HCT116 (cell line): Measurements from ENCODE around the gene C9orf72. TPM values are rescaled to one million over a fixed set of nuclear protein-coding genes. Genes with fewer than 3 reads are reported as not detected.

Experiments
- ATAC-seq: fragments of 200-7000 bp; cut with Tn5 transposase; 2 replicates; pipeline ENCODE4 v1.9.1; 2020; ENCODE audit warnings: mild to moderate bottlenecking, moderate library complexity
- BruUV-seq: library from RNA; stranded (reverse); fragments of 400-500 nt; replicated peaks from 2 replicates; lab custom pipeline; 2021; lab: Mats Ljungman, UMichigan
- CTCF ChIA-PET: fragments of 300-600 bp; sonication (Branson Sonifier 250); formaldehyde crosslinking; loops from one replicate; lab custom pipeline; 2021; ENCODE audit warnings: antibody characterized with exemption; lab: Charles Lee
- POLR2A ChIA-PET: fragments of 300-600, 350-600 bp; sonication (Branson Sonifier 250); formaldehyde crosslinking; loops from one replicate; lab custom pipeline; 2021; ENCODE audit warnings: antibody characterized with exemption; lab: Charles Lee
- RAD21 ChIA-PET, 2 experiments: fragments of 300-600 bp; sonication (Branson Sonifier 250); formaldehyde crosslinking; loops; one replicate each; lab custom pipeline; 2023; ENCODE audit warnings: low total read pairs in 2 of 2; ENCODE audit not compliant: uncharacterized antibody in 2 of 2, unreplicated experiment in 2 of 2, low non-redundant PET in 1 of 2; lab: Charles Lee
- DNase-seq: peaks from one replicate; pipeline ENCODE4 v3.0.0-alpha.2; 2010; ENCODE audit warnings: low read depth, low spot score
- H2AFZ ChIP-seq: fragments of 200-600 bp; shearing (Covaris generic), sonication (generic); 2 replicates; pipeline ENCODE4 v1.6.1; 2017; ENCODE audit warnings: low read depth, mixed run types, mixed read lengths, antibody characterized with exemption, low read length; ENCODE audit not compliant: poor library complexity, severe bottlenecking
- H3K27ac ChIP-seq: 2 replicates; pipeline ENCODE4 v1.5.1; 2012; ENCODE audit warnings: low read depth, low read length
- H3K27me3 ChIP-seq: fragments of 200-600 bp; sonication (generic); 2 replicates; pipeline ENCODE4 v1.6.1; 2016; ENCODE audit warnings: mixed run types, low read length, mixed read lengths; ENCODE audit not compliant: insufficient read depth
- H3K36me3 ChIP-seq, 2 experiments: fragments of 200-500 bp in 1 of 2; fragments of 200-600 bp in 1 of 2; sonication (Bioruptor generic) in 1 of 2; sonication (generic) in 1 of 2; 2 replicates each; pipeline versions ENCODE4 v1.5.1 to v1.6.1; 2014 to 2016; ENCODE audit warnings: low read length in 2 of 2, inconsistent platforms in 1 of 2, mixed read lengths in 1 of 2, mixed run types in 1 of 2; ENCODE audit not compliant: insufficient read depth in 2 of 2, control insufficient read depth in 1 of 2
- H3K4me1 ChIP-seq, 2 experiments: fragments of 200-600 bp in 1 of 2; sonication (generic) in 1 of 2; 2 replicates each; pipeline versions ENCODE4 v1.5.1 to v1.6.1; 2012 to 2017; ENCODE audit warnings: low read length in 2 of 2, inconsistent platforms in 1 of 2, mild to moderate bottlenecking in 1 of 2, mixed read lengths in 1 of 2, mixed run types in 1 of 2, moderate library complexity in 1 of 2; ENCODE audit not compliant: insufficient read depth in 2 of 2, control insufficient read depth in 1 of 2
- H3K4me2 ChIP-seq: fragments of 200-600 bp; sonication (generic); 2 replicates; pipeline ENCODE4 v1.6.1; 2017; ENCODE audit warnings: mixed run types, low read length, mixed read lengths
- H3K4me3 ChIP-seq, 2 experiments: fragments of 200-600 bp in 1 of 2; sonication (generic) in 1 of 2; replicated peaks in 1 of 2; 2 replicates each; pipeline ENCODE4 v1.5.1; 2011 to 2016; ENCODE audit warnings: low read length in 2 of 2, control low read depth in 1 of 2, low read depth in 1 of 2, mild to moderate bottlenecking in 1 of 2, mixed read lengths in 1 of 2, mixed run types in 1 of 2
- H3K79me2 ChIP-seq: fragments of 200-600 bp; sonication (generic); 2 replicates; pipeline ENCODE4 v1.6.1; 2017; ENCODE audit warnings: mild to moderate bottlenecking, mixed run types, low read length, moderate library complexity, mixed read lengths; ENCODE audit not compliant: insufficient read depth
- H3K9ac ChIP-seq: fragments of 200-600 bp; sonication (generic); 2 replicates; pipeline ENCODE4 v1.6.1; 2016; ENCODE audit warnings: low read length, mixed read lengths
- H3K9me2 ChIP-seq: fragments of 200-600 bp; sonication (generic), shearing (Covaris generic); 2 replicates; pipeline ENCODE4 v1.6.1; 2017; ENCODE audit warnings: mixed run types, mild to moderate bottlenecking, moderate library complexity; ENCODE audit not compliant: insufficient read depth
- H3K9me3 ChIP-seq, 2 experiments: fragments of 200-500 bp in 1 of 2; fragments of 200-600 bp in 1 of 2; sonication (Bioruptor generic) in 1 of 2; sonication (generic) in 1 of 2; 2 replicates each; pipeline ENCODE4 v1.6.1; 2014 to 2017; ENCODE audit warnings: low read length in 2 of 2, mixed read lengths in 2 of 2, inconsistent platforms in 1 of 2, low read depth in 1 of 2, mild to moderate bottlenecking in 1 of 2, mixed run types in 1 of 2, moderate library complexity in 1 of 2; ENCODE audit not compliant: control insufficient read depth in 1 of 2, insufficient read depth in 1 of 2
- H4K20me1 ChIP-seq: fragments of 200-600 bp; sonication (generic), shearing (Covaris generic); 2 replicates; pipeline ENCODE4 v1.6.1; 2017; ENCODE audit warnings: mixed run types, mild to moderate bottlenecking, moderate library complexity; ENCODE audit not compliant: insufficient read depth
- ATF3 ChIP-seq: IDR thresholded peaks from 2 replicates; pipeline ENCODE4 v1.6.1; 2012
- CBX3 ChIP-seq: IDR thresholded peaks from 2 replicates; pipeline ENCODE4 v1.6.1; 2012; ENCODE audit warnings: low read depth
- EGR1 ChIP-seq: IDR thresholded peaks from 2 replicates; pipeline ENCODE4 v1.6.1; 2012; ENCODE audit warnings: low read depth
- ELF1 ChIP-seq: IDR thresholded peaks from 2 replicates; pipeline ENCODE4 v1.6.1; 2012; ENCODE audit warnings: low read depth, borderline replicate concordance
- EZH2 ChIP-seq: fragments of 200-600 bp; sonication (generic); IDR thresholded peaks from 2 replicates; pipeline ENCODE4 v1.6.1; 2017; ENCODE audit warnings: antibody characterized with exemption, mixed run types
- MAX ChIP-seq: IDR thresholded peaks from 2 replicates; pipeline ENCODE4 v1.6.1; 2012
- POLR2AphosphoS5 ChIP-seq: IDR thresholded peaks from 2 replicates; pipeline ENCODE4 v1.6.1; 2011; ENCODE audit warnings: mild to moderate bottlenecking, low read depth, low read length, moderate library complexity
- REST ChIP-seq: IDR thresholded peaks from 2 replicates; pipeline ENCODE4 v1.6.1; 2012; ENCODE audit warnings: low read depth
- SRF ChIP-seq: IDR thresholded peaks from 2 replicates; pipeline ENCODE4 v1.6.1; 2012; ENCODE audit warnings: low read depth
- YY1 ChIP-seq: IDR thresholded peaks from 2 replicates; pipeline ENCODE4 v1.6.1; 2011; ENCODE audit warnings: low read length, low read depth, moderate library complexity, mild to moderate bottlenecking; ENCODE audit not compliant: insufficient replicate concordance; ENCODE audit errors: extremely low read depth
- ZBTB33 ChIP-seq: IDR thresholded peaks from 2 replicates; pipeline ENCODE4 v1.6.1; 2011; ENCODE audit warnings: mild to moderate bottlenecking, low read length, moderate library complexity; ENCODE audit not compliant: insufficient replicate concordance; ENCODE audit errors: extremely low read depth
- intact Hi-C: fragments of 100-400 bp; cut with micrococcal nuclease; formaldehyde crosslinking; loops from 2 replicates; pipeline ENCODE4 v1.10.0; 2022
- total RNA-seq: library from RNA; stranded (reverse); gene quantifications from one replicate; pipeline ENCODE4 v1.2.1, GENCODE V29; 2021; ENCODE audit not compliant: unreplicated experiment

The C9orf72 gene
- total RNA-seq, 1 experiment from 2014 or later, result 12.0 TPM

- DNase-seq, result no peak
These were observed 67.5 kb downstream of the C9orf72 start for GRCh38 chr9:27505744-27506161.

GRCh38 chr9:27504259-27504658, 69.0 kb downstream of the C9orf72 start:
- no peak overlapping the region for H3K27ac ChIP-seq
- no peak for ATAC-seq

More at GRCh38 chr9:27505744-27506161, 67.5 kb downstream of the C9orf72 start:
- Histone ChIP-seq H3K9me2 (no peaks in the 10 kb centered on the region), H3K27me3 (peaks cover 5% of the 10 kb centered on the region; the same call in 1 of the 2 replicates), H3K27ac (no peak overlapping the region), H3K79me2 (no peaks in the 10 kb centered on the region), H3K4me2 (no peak overlapping the region), H3K9me3 (no peaks in the 10 kb centered on the region), H3K9ac (no peak overlapping the region), H3K4me3 (no peak overlapping the region), H3K4me1 (no peaks in the 10 kb centered on the region), H3K36me3 (no peaks in the 10 kb centered on the region), H2AFZ (no peak overlapping the region), H4K20me1 (no peaks in the 10 kb centered on the region)
- BruUV-seq, result no TSS peak
- intact Hi-C loops, result no loop called here
- ATAC-seq, result no peak
- ChIA-PET CTCF (no interaction called here), RAD21 (no interaction called here), POLR2A (no interaction called here)
- TF ChIP-seq CBX3 (no peak), POLR2AphosphoS5 (no peak), ATF3 (no peak), SRF (no peak)

More at GRCh38 chr9:27504259-27504658, 69.0 kb downstream of the C9orf72 start:
- Histone ChIP-seq H3K79me2 (no peaks in the 10 kb centered on the region), H3K4me2 (no peak overlapping the region), H2AFZ (no peak overlapping the region), H4K20me1 (no peaks in the 10 kb centered on the region), H3K9ac (no peak overlapping the region), H3K9me3 (no peaks in the 10 kb centered on the region), H3K36me3 (no peaks in the 10 kb centered on the region), H3K4me1 (peaks cover 3 to 8% of the 10 kb centered on the region in 2 experiments; a peak in 3 of 4 replicates), H3K27me3 (peaks cover 5% of the 10 kb centered on the region; the same call in 1 of the 2 replicates), H3K9me2 (no peaks in the 10 kb centered on the region), H3K4me3 (no peak overlapping the region)
- ChIA-PET CTCF (no interaction called here), RAD21 (no interaction called here), POLR2A (no interaction called here)
- no peak for TF ChIP-seq ZBTB33
- no peak for TF ChIP-seq ELF1
- TF ChIP-seq YY1, result no peak
- no peak for TF ChIP-seq EZH2
- no peak for TF ChIP-seq ATF3
- no peak for TF ChIP-seq REST
- no peak for TF ChIP-seq SRF
- no peak for TF ChIP-seq EGR1
- TF ChIP-seq MAX, result no peak
- no TSS peak for BruUV-seq
- intact Hi-C loops, result no loop called here
- no peak for DNase-seq
